GM23248 (cell line): Measurements from ENCODE around the gene APOBEC3G. TPM values are rescaled to one million over a fixed set of nuclear protein-coding genes. Genes with fewer than 3 reads are reported as not detected.

ENCODE experiments used
- DNase-seq: peaks from one replicate; pipeline ENCODE4 v3.0.0-alpha.2; 2015
- H2AFZ ChIP-seq: fragments of 200-600 bp; sonication (generic); 2 replicates; pipeline ENCODE4 v1.6.1; 2016; ENCODE audit warnings: antibody characterized with exemption
- H3F3A ChIP-seq: fragments of 200-600 bp; sonication (generic); 2 replicates; pipeline ENCODE4 v1.6.1; 2016; ENCODE audit warnings: mild to moderate bottlenecking, antibody characterized with exemption, mixed run types; ENCODE audit not compliant: insufficient read depth
- H3K27ac ChIP-seq: fragments of 200-600 bp; sonication (generic); 2 replicates; pipeline ENCODE4 v1.5.1; 2016; ENCODE audit warnings: mild to moderate bottlenecking
- H3K27me3 ChIP-seq: fragments of 200-600 bp; sonication (generic); replicated peaks from 2 replicates; pipeline ENCODE4 v1.6.1; 2016; ENCODE audit warnings: mild to moderate bottlenecking; ENCODE audit not compliant: insufficient read depth
- H3K36me3 ChIP-seq: fragments of 200-600 bp; sonication (generic); 2 replicates; pipeline ENCODE4 v1.6.1; 2016; ENCODE audit warnings: low read depth, mild to moderate bottlenecking
- H3K4me1 ChIP-seq: fragments of 200-600 bp; sonication (generic); 2 replicates; pipeline ENCODE4 v1.6.1; 2016; ENCODE audit warnings: mild to moderate bottlenecking; ENCODE audit not compliant: insufficient read depth
- H3K4me2 ChIP-seq: fragments of 200-600 bp; sonication (generic); one replicate; pipeline ENCODE4 v1.6.1; 2016; ENCODE audit warnings: mild to moderate bottlenecking; ENCODE audit not compliant: unreplicated experiment
- H3K4me3 ChIP-seq: fragments of 200-600 bp; sonication (generic); 2 replicates; pipeline ENCODE4 v1.5.1; 2016; ENCODE audit warnings: mild to moderate bottlenecking
- H3K79me2 ChIP-seq: fragments of 200-600 bp; sonication (generic); 2 replicates; pipeline ENCODE4 v1.6.1; 2016; ENCODE audit warnings: mild to moderate bottlenecking; ENCODE audit not compliant: insufficient read depth
- H3K9ac ChIP-seq: fragments of 200-600 bp; sonication (generic); 2 replicates; pipeline ENCODE4 v1.6.1; 2016; ENCODE audit warnings: mild to moderate bottlenecking
- H3K9me2 ChIP-seq: fragments of 200-600 bp; sonication (generic); 2 replicates; pipeline ENCODE4 v1.6.1; 2016; ENCODE audit warnings: mixed run types, mild to moderate bottlenecking, moderate library complexity; ENCODE audit not compliant: insufficient read depth
- H3K9me3 ChIP-seq: fragments of 200-600 bp; sonication (generic); one replicate; pipeline ENCODE4 v1.6.1; 2017; ENCODE audit warnings: low read depth
- H4K20me1 ChIP-seq: fragments of 200-600 bp; sonication (generic); 2 replicates; pipeline ENCODE4 v1.6.0; 2016; ENCODE audit not compliant: insufficient read depth
- EZH2 ChIP-seq: fragments of 200-600 bp; sonication (generic); IDR thresholded peaks from 2 replicates; pipeline ENCODE4 v1.6.1; 2018; ENCODE audit warnings: antibody characterized with exemption, mild to moderate bottlenecking; ENCODE audit not compliant: insufficient read depth, poor library complexity, severe bottlenecking
- EZH2phosphoT487 ChIP-seq: fragments of 200-600 bp; sonication (generic); IDR thresholded peaks from 2 replicates; pipeline ENCODE4 v1.6.1; 2018; ENCODE audit warnings: antibody characterized with exemption, moderate library complexity, mild to moderate bottlenecking, low read depth; ENCODE audit not compliant: insufficient read depth
- WGBS, 2 experiments: methylation state at CpG; one replicate each; pipeline ENCODE4 v1.1.6; 2015 to 2017; ENCODE audit warnings: low lambda C conversion rate in 2 of 2, low coverage in 1 of 2; ENCODE audit errors: missing lambda C conversion rate in 2 of 2; 5-methylcytosine and 5-hydroxymethylcytosine counted together
- in situ Hi-C: fragments of 300-500 bp; cut with MboI; formaldehyde crosslinking; loops from 2 replicates; pipeline ENCODE4 v1.15.0; 2020
- polyA plus RNA-seq: library from polyadenylated mRNA; unstranded; fragments of >200 nt; fragmentation: Nextera tagmentation; extraction: Ambion mirVana; gene quantifications from 2 replicates; pipeline ENCODE4 v1.2.1, GENCODE V29; 2016
- total RNA-seq: library from RNA; depleted of rRNA; stranded (reverse); fragments of >200 nt; shearing (Covaris generic); gene quantifications from 2 replicates; pipeline ENCODE4 v1.2.3, GENCODE V29; 2014

Gene APOBEC3G
- total and polyA plus RNA-seq, 2 experiments from 2014 or later, result 5.2 to 7.5 TPM

DNA sequence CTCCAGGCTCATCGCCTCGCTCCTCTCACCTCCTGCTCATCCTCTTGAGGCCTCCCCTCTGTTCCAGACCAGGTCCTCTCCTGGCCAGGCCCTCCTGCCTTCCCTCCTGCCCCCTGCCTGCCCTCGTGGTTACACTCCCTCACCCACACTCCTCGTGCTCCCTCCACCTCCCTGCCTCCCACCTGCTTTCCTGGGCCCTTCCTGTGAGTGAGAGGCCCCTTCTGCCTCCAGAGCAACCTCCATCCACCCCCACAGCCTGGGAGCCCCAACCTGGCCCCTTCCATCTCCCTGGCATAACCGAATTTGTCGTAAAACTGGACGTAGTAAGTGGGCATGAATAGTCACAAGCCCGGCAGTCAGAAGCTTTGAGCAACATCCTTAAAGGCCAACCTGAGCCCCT, 4.5 kb downstream of the APOBEC3G start:
- no peaks in the 10 kb centered on the region for H3K36me3 ChIP-seq

DNA sequence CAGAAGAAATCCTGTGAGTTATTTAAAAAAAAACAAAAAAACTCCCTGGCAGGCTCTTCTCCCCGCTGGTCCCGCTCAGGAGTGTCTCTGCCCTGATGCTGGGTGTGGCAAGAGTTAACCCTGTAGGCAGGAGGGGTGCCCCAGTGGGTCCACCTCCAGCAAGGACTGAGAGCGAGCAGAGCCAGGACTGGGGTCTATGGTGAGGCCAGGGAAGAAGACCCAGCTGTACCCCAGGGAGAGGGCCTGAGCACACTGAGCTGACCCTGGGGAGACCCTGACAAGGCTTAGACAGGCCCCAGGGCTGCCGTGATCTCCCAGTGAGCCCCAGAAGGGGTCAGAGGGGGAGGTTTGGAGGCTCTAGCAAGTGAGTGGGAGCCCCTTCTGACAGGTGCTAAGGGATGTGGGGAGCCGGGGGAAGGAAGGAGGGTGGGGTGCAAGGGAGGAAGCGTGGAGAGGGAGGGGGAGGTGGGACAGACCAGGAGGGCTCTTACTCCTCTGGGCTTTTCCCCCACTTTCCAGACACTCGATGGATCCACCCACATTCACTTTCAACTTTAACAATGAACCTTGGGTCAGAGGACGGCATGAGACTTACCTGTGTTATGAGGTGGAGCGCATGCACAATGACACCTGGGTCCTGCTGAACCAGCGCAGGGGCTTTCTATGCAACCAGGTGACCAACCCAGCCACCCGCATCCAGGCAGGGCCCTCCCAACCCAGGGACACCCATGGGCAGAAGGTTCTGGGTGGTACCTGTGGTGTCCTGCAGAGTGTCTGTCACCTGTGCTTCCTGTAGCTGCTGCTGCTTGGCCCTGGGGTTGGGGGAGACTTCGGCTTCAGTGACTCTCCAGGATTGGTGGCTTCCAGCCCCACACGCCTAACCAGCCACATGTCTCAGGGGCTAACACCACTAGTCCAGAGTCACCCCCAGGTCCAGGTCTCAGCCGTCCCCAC, 6.4 kb downstream of the APOBEC3G start:
- WGBS, 2 experiments, result 77 to 81% methylated on average over 12 to 14 of the region's 14 CpGs
- H2AFZ ChIP-seq, result no peak overlapping the region
- no peaks in the 10 kb centered on the region for H3K79me2 ChIP-seq
- H3F3A ChIP-seq, result no peaks in the 10 kb centered on the region
- H3K27me3 ChIP-seq, result no peaks in the 10 kb centered on the region
- no peak overlapping the region for H3K9ac ChIP-seq
- no peak for TF ChIP-seq EZH2phosphoT487
- no peak for TF ChIP-seq EZH2
- no peaks in the 10 kb centered on the region for H3K9me2 ChIP-seq
- no peaks in the 10 kb centered on the region for H4K20me1 ChIP-seq
- no peaks in the 10 kb centered on the region for H3K4me1 ChIP-seq
- in situ Hi-C loops, result no loop called here
- H3K27ac ChIP-seq, result no peak overlapping the region
- H3K4me3 ChIP-seq, result no peak overlapping the region
- H3K4me2 ChIP-seq, result no peak overlapping the region
- DNase-seq, result no peak
- no peaks in the 10 kb centered on the region for H3K9me3 ChIP-seq
- no peaks in the 10 kb centered on the region for H3K36me3 ChIP-seq

More for the DNA sequence above, 4.5 kb downstream of the APOBEC3G start:
- Histone ChIP-seq H3K79me2 (no peaks in the 10 kb centered on the region), H3K4me3 (no peak overlapping the region), H3K9me3 (no peaks in the 10 kb centered on the region), H2AFZ (no peak overlapping the region), H3K9ac (no peak overlapping the region), H3F3A (no peaks in the 10 kb centered on the region), H3K4me1 (no peaks in the 10 kb centered on the region), H3K4me2 (no peak overlapping the region), H3K27me3 (no peaks in the 10 kb centered on the region), H3K27ac (no peak overlapping the region), H3K9me2 (no peaks in the 10 kb centered on the region), H4K20me1 (no peaks in the 10 kb centered on the region)
- WGBS, 2 experiments, result 80 to 87% methylated on average over 8 of the region's 8 CpGs
- TF ChIP-seq EZH2phosphoT487 (no peak), EZH2 (no peak)
- in situ Hi-C loops, result no loop called here
- DNase-seq, result no peak

DNA sequence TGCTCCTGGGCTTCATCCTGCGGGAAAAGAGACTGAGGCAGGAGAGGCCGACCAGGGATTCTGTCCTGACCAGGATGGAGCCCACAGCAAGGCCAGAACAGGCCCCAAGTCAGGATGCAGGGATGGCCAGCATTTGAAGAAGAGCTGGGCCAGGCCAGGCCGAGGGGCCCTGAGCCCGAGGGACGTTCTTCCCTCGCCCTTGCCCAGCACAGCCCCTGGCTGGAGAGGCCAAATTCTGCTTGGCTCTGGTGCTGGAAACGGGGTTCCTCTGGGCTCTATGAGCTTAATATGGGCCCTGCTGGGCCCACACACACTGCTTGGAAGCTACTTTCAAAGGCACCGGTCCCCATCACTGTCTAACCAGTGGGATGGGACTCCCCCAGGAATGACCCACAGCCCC, 7.6 kb downstream of the APOBEC3G start:
- 90 to 92% methylated on average over 8 of the region's 8 CpGs for WGBS, 2 experiments
- no peaks in the 10 kb centered on the region for H3K4me1 ChIP-seq
- no peaks in the 10 kb centered on the region for H3K36me3 ChIP-seq
- H3K4me2 ChIP-seq, result no peak overlapping the region
- H2AFZ ChIP-seq, result no peak overlapping the region
- TF ChIP-seq EZH2phosphoT487, result no peak
- TF ChIP-seq EZH2, result no peak
- H3K79me2 ChIP-seq, result no peaks in the 10 kb centered on the region
- DNase-seq, result no peak
- no peaks in the 10 kb centered on the region for H4K20me1 ChIP-seq
- no peaks in the 10 kb centered on the region for H3K9me2 ChIP-seq
- H3F3A ChIP-seq, result no peaks in the 10 kb centered on the region
- H3K9ac ChIP-seq, result no peak overlapping the region
- in situ Hi-C loops, result no loop called here
- H3K27me3 ChIP-seq, result no peaks in the 10 kb centered on the region
- no peaks in the 10 kb centered on the region for H3K9me3 ChIP-seq
- no peak overlapping the region for H3K4me3 ChIP-seq
- H3K27ac ChIP-seq, result no peak overlapping the region

DNA sequence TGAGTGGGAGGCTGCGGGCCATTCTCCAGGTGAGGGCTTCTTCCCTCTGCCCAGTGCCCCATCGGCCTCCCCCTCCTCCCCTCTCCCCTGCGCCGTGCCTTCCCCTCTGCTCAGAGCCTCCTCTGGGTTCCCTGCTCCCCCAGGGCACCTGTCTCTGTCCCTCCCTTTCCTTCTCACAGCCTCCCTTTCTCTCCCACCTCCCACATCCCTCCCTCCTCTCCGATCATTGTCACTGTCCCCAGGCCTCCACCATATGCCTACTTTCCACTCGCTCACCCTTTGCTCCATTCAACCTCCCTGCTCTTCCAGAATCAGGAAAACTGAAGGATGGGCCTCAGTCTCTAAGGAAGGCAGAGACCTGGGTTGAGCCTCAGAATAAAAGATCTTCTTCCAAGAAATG, 10.0 kb downstream of the APOBEC3G start:
- Histone ChIP-seq H3K9ac (no peak overlapping the region), H4K20me1 (no peaks in the 10 kb centered on the region), H3K9me2 (no peaks in the 10 kb centered on the region), H3K4me1 (no peaks in the 10 kb centered on the region), H3K27ac (no peak overlapping the region), H3K27me3 (peaks cover under 1% of the 10 kb centered on the region; the same call in 1 of the 2 replicates), H2AFZ (no peak overlapping the region), H3K4me3 (no peak overlapping the region), H3K4me2 (no peak overlapping the region), H3K9me3 (no peaks in the 10 kb centered on the region), H3K36me3 (no peaks in the 10 kb centered on the region), H3F3A (no peaks in the 10 kb centered on the region), H3K79me2 (no peaks in the 10 kb centered on the region)
- TF ChIP-seq EZH2phosphoT487, result no peak
- no peak for TF ChIP-seq EZH2
- WGBS, 2 experiments, result 78 to 88% methylated on average over 2 to 6 of the region's 6 CpGs
- no peak for DNase-seq
- in situ Hi-C loops, result no loop called here
